GM21723 (cell line): Measurements from ENCODE around the gene UBE2E1.
"Not testable (repeated sequence)": the region's sequence is repeated elsewhere in the genome, so short reads cannot be mapped to it uniquely, and the experiment has no call there.

ENCODE experiments used
- ATAC-seq: cut with Tn5 transposase; IDR thresholded peaks from one replicate; pipeline ENCODE4 v1.9.1; 2021; ENCODE audit warnings: mild to moderate bottlenecking, moderate library complexity; ENCODE audit not compliant: unreplicated experiment

Gene UBE2E1

GRCh38 chr3:23876923-23877322 is 71.2 kb downstream of the UBE2E1 start:
- no peak for ATAC-seq

DNA sequence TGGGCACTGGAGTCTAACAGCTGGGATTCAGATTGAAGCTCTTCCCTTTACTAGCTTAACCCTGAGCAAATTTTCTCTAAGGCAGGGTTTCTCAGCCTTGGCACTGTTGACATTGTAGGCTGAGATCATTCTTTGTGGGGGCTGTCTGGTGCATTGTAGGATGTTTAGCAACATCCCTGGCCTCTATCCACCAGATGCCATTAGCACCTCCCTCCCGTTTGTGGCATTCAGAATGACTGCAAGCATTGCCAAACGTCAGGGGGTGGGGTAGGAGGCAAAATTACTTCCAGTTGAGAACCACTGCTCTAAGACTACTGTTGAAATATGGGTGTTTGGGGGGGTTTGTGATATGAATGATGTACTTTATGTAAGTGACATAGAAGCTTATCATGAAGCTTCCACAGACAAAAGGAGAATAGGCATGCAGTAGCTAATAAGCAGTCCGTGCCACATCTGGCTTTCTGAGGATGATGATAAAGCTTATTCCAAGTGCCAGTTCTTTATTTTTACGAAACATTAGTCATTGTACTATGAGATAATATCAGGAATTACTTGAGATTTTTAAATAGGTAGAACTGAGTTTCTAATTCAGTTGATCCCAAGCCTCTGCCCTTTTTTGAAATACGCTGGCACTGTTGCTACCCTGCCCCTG is 71.7 kb downstream of the UBE2E1 start:
- ATAC-seq, result no peak

GRCh38 chr3:23879485-23879884 is 73.7 kb downstream of the UBE2E1 start:
- ATAC-seq, result no peak

GRCh38 chr3:23880703-23881339 is 75.1 kb downstream of the UBE2E1 start:
- no peak for ATAC-seq

- not testable (repeated sequence) for ATAC-seq
Observed at GRCh38 chr3:23881993-23882392, 76.2 kb downstream of the UBE2E1 start.

DNA sequence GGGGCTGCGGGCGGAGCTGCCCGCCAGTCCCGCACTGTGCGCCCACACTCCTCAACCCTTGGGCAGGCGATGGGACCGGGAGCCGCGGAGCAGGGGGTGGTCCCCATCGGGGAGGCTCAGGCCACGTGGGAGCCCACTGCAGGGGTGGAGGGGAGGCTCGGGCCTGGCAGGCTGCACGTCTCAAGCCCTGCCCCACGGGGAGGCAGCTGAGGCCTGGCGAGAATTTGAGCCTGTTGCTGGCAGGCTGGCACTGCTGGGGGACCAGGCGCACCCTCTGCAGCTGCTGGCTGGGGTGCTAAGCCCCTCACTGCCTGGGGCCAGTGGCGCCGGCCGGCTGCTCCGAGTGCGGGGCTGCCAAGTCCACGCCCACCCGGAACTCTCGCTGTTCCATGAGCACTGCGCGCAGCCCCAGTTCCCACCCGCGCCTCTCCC is 76.7 kb downstream of the UBE2E1 start:
- ATAC-seq, result no peak

DNA sequence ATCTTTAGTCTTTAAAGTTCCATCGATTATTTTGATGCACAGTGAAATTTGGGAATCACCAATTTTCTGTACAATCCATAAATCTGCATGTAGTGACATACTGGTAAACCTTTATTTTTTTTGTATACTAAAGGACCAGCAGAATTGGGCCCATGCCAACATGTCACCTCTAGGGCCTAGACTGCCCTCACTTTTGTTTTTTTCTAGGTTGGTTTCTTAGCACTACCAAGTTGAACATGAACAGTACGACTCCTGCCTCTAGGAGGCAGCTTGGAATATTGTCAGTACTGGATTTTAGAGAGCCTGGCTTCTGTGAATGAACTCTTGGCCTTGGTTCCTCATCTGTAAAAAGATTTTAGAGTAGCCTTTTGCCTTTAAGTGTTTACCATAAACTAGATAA is 78.7 kb downstream of the UBE2E1 start:
- no peak for ATAC-seq

DNA sequence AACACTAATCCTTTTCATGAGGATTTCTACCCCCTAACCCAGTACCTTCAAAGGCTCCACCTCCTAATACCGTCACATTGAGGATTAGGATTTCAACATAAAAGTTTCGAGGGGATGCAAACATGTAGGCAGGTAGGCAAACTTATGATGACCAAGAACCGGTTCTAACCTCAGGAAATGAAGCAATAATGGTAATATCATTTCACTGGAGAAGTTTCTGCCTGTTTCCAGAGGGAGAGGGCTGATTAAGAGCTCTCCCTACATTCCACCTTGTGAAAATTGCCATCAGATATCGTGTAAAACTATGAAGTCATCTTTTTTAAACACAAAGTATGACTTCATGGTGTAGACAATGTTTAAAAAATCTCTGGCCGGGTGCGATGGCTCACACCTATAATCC is 79.5 kb downstream of the UBE2E1 start:
- no peak for ATAC-seq

DNA sequence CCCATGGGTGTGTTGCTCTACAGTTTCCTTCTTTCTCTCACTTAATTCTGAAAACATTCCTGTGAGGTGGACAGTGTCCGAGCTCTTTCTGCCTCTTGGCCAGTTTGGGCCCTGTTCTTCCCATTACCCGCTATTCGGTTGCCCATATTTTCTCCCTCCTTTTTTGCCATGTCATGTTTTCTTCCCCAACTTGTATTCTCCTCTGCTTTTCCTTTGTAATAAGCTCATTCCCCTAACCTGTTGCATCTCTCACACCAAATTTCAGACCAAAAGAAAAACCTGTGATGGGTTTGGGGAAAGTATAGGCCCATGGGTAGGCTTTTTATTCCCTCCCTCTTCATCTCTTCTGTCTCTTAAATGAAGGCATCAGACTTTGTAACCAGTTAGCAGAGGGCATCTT is 80.6 kb downstream of the UBE2E1 start:
- ATAC-seq, result no peak

DNA sequence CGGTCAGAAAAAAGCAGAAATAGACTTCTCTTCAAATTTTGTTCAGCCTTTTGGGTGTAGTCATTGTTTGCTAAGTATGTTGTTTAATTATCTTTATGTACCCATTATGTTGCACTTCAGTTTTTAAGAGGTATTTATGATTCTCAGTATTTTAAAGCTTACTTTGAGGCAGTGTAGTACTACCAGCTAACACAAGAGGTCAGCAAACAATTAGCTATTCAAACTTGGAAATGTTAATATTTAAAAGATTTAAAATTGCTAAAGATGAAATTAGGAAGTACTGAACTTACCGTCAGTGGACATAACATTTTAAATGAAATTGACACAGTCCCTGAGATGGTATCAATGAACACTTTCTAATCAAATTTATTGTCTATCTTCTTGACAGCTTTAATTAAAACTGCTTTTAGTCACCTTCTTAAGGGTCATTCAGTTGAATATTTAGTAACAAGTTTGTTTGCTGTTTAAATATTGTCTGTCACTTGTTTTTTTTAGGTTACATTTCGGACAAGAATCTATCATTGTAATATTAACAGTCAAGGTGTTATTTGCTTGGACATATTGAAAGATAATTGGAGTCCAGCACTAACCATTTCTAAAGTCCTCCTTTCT is 83.0 kb downstream of the UBE2E1 start:
- peak; percentile 55 for ATAC-seq

- no peak for ATAC-seq
Observed at GRCh38 chr3:23889386-23889785, 83.6 kb downstream of the UBE2E1 start.

GRCh38 chr3:23889950-23890349 is 84.2 kb downstream of the UBE2E1 start:
- no peak for ATAC-seq

GRCh38 chr3:23894254-23895061 is 88.7 kb downstream of the UBE2E1 start:
- ATAC-seq, result no peak

GRCh38 chr3:23895181-23895580 is 89.4 kb downstream of the UBE2E1 start:
- no peak for ATAC-seq

GRCh38 chr3:23900744-23901143 is 95.0 kb downstream of the UBE2E1 start:
- no peak for ATAC-seq

DNA sequence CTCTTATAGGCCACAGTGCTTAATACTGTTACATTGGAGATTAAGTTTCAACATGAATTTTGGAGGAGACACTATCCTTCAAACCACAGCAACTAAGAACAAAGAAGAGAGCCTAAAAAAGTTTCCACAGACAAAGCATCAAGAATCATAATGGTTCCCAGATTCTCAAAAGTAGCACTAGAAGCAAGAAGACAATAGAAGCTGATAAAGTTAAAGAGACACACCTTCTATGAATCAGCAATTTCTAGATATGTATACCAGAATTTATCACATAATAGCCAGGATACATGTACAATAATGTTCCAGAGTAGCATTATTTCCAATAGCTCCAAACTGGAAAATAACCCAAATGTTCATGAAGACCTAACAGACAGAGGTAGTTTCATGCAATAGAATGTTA is 98.8 kb downstream of the UBE2E1 start:
- ATAC-seq, result no peak

GRCh38 chr3:23909341-23909740 is 103.6 kb downstream of the UBE2E1 start:
- no peak for ATAC-seq

DNA sequence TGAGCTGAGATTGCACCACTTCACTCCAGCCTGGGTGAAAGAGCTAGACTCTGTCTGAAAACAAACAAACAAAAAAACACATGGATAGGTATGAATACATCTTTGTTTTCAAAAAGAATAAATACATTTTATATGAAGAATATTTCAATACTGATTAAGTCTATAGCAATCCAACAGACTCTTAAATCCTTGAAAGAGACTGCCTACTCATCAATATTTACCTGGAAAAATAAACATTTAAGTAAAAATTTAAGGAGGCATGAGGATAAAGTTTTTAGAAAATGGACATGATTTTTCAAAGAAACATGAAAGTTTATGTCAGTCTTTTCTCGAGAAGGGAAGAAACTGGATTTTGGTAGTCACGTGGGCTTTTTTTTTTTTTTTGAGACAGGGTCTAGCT is 105.6 kb downstream of the UBE2E1 start:
- no peak for ATAC-seq

DNA sequence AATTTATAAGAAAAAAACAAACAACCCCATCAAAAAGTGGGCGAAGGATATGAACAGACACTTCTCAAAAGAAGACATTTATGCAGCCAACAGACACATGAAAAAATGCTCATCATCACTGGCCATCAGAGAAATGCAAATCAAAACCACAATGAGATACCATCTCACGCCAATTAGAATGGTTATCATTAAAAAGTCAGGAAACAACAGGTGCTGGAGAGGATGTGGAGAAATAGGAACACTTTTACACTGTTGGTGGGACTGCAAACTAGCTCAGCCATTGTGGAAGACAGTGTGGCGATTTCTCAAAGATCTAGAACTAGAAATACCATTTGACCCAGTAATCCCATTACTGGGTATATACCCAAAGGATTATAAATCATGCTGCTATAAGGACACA is 106.6 kb downstream of the UBE2E1 start:
- ATAC-seq, result not testable (repeated sequence)

DNA sequence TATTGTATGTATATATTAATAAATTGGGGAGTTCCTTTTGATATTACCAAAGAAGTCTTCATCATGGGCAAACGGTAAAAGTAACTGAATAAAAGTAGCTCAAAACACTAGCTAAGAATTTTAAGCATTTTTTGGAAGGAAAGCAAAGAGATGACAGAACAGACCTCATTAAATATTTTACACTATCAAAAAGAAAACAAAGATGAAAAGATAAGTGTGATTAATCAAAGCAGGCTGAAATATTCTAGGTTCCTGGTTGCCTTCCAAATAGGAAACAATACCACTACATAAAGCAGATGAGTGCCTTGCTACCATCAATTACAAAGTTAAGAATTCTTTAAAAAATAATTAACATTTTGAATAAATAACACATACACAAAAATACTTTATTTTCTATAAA is 107.4 kb downstream of the UBE2E1 start:
- ATAC-seq, result no peak

DNA sequence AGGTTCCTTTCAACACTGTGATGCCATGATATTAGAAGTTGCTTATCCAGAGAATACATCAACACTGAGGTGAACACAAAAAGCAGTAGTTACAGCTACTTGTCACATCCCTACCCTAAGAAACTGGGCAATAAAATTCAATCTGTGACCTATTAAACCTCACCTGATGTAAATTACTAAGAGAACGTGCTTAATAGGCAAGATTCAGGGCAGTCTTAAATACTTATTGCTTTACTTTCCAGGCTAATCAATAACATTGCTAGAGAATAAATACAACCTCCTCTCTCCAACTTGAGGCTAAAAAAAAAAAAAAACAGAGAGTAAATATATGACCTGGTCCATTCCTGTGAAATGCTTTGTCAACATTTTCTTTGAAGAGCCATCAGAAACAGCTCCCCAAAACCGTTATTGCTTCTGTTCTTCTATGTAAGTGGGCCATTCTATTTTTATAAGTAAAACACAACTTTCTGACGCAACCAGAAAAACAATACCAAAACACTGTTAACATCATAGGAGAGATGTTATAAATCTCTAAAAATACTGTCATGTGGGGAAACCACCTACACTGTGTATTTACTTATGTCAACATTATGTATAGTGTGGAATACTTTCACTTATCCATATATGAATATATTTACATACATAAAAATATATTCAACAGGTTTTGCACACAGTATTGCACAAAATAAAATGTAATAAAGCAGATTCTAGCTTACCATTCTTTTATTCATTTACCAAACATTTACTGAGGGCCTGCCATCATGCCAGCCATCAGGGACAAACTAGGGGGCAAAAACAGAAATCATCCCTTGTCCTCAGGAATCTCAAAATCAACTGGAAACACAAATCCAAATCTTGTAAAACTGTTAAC is 108.4 kb downstream of the UBE2E1 start:
- ATAC-seq, result peak; percentile 14
